8988T (cell line): ENCODE data around the gene CALHM2.
"Not testable (repeated sequence)": the region's sequence is repeated elsewhere in the genome, so short reads cannot be mapped to it uniquely, and the experiment has no call there.

Source experiments
- DNase-seq: peaks from one replicate; pipeline ENCODE4 v3.0.0; 2011

Gene CALHM2

DNA sequence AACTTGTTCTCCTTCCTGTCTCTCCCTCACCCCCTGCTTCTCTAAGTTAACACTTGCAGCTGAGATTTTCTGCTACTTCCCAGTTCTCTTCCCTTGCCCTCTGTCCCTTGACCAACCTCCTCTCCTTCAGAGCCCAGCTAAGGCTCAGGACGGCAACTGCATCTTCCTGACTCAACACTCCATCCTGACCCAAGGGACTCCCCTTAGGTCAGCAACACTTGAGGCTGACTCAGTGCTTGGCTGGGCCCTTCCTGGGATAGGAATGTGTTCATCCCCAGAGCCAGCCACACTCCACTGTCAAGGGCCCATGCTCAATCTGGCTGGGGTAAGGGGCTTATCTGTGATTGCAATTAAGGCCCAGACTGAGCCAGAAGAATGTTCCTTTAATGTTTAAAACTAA is 3.4 kb downstream of the CALHM2 start:
- DNase-seq = no peak

DNA sequence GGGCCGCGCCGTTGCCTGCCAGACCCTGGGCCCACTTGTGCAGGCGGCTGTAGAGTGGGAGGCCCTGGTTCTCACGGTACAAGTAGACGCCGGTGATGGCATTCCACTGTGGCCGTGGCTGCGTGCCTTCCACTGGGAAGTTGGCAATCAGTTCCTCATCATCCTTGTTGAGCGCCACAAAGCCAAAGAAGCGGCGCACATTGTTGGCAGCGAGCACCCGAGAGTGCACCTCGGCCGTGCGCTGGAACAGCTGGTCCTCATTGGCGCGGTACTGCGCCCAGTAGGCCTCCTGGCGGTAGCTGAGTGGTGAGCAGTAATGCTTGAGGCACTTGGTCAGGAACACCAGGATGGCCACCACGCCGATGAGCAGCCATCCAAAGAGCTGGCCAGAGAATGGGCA is 5.0 kb downstream of the CALHM2 start:
- no peak for DNase-seq

DNA sequence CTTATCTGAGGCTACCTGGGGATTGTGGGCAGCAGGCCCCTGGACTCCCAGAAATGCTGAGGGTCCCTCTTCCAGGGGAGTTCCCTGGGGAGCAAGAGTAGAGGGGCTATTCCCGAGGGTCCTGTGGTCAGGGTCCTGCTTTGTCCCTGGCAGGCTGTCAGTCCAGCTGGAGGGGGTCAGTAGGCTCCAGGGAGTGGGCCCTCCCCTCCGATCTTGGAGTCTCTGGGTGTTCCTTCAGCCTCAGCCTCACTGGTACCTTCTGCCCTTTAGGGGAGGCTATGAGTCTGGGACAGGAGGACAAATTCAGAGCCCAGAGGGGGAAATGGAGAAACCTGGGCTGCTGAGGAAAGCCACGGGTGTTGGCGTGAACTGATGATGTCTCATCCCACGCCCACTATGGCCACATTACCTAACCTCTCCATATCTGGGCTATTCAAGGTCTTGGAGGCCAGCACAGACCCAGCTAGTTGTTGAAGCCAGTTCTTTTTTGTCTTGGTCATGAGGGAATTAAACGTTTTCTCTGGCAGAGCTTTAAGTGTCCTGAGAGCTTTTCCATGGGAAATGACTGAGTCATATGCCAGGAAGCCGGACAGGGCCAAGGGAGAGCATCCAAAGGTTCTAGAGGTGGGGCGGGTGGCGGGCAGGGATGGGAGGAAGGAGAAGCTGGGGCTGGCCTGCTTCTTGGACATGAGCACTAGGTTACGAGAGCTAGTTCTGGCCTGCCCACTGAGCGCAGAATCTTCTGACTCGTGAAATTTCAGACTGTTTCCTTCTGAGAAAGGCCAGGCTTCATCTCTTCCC is 6.2 kb downstream of the CALHM2 start:
- no peak for DNase-seq

DNA sequence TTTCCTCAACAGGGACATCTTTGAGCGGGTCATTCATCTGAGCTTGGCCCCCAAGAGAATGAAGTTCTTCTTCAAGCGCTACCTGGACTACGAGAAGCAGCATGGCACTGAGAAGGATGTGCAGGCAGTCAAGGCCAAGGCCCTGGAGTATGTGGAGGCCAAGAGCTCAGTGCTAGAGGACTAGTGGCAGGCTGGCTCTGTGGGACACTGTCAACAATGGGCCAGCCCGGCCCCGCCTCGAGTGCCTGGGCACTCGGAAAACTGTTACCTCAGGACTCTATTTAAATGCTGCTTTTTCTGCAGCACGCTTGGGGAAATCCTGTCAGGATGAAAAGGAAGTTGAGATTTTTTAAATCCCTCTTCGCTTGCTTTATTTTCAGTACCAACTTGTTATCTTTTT is 6.8 kb downstream of the CALHM2 start:
- no peak for DNase-seq

DNA sequence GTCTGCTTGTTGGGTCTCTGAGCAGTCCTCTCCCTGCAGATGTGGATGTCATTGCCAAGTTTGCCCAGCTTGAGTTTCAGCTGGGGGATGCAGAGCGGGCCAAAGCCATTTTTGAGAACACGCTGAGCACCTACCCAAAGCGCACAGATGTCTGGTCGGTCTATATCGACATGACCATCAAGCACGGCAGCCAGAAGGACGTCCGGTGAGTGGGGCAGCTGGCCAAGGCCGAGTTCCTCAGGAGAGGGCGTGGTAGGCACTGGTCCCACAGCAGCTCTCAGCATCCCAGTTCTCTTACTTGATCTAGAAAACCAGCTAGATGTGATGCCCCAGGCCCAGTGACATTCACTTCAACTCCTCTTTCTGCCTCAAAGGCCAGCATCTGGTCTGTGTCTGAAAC is 7.7 kb downstream of the CALHM2 start:
- DNase-seq = no peak

DNA sequence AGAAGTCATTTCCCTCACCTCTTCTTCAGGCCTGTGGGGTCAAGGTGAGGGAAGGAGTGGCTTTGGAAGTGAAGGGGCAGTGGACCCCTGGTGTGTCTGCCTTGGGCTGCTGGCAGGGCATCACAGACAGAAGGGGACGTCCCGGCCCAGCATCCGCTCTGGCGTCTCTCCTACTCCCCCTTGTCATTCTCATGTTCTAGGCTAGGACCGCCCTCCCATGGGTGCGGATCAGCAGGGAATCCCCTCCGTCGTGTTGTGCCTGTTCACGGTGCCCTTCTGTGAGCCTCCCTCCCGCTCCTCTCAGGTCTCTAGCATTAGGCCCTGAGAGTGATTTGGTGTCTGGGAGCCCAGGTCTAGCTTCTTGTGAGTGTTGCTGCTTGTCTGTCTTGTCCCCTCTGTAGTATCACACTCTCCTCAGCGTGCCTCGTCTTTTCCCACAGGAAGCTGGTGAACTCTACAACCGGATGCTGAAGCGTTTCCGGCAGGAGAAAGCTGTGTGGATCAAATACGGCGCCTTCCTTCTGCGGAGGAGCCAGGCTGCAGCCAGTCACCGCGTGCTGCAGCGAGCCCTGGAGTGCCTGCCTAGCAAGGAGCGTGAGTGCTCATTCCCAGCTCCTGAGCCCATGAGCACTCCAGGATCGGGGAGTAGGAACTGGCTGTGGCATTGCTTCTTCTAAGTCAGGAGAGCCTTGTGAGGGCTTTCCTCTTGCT is 8.5 kb downstream of the CALHM2 start:
- DNase-seq = no peak

DNA sequence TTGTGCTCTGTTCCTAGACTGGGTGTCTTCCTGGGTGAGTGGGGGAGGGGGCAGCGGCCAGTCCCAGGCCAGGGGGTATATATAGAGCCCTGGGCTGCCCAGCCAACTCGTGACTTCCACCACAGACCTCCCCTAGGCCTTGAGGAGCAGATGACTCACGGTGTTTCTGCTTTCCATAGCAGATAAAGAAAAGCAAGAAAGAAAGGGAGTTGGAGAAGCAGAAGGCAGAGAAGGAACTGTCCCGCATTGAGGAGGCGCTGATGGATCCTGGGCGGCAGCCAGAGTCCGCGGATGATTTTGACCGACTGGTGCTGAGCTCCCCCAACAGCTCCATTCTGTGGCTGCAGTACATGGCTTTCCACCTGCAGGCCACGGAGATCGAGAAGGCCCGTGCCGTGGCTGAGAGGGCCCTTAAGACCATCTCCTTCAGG is 10.1 kb downstream of the CALHM2 start:
- DNase-seq = no peak

DNA sequence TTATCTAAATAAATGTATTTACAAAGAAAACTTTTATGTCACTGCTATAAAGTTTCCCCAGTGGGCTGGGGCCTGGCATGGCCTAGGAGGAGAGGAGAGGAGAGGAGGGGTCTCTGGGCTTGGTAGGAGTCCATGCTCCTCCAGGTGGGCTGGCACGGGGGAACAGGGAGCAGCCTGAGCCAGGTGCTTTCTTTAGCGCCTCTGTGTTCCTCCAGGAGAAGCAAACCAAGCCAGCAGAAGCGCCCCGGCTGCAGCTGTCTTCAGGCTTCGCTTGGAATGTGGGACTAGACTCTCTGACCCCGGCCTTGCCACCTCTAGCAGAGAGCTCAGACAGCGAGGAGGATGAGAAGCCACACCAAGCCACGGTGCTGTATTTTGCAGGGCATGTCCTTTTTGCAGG is 10.6 kb downstream of the CALHM2 start:
- no peak for DNase-seq

DNA sequence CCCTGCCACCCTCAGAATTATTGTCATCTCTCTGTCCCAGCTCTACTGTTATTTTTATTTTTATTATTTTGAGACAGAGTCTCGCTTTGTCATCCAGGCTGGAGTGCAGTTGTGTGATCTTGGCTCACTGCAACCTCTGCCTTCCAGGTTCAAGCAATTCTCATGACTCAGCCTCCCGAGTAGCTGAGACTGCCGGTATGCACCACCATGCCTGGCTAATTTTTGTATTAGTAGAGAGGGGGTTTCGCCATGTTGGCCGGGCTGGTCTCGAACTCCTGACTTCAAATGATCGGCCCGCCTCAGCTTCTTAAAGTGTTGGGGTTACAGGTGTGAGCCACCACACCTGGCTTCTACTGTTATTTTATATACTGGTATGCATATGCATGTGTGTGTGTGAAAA is 11.0 kb downstream of the CALHM2 start:
- no peak for DNase-seq

DNA sequence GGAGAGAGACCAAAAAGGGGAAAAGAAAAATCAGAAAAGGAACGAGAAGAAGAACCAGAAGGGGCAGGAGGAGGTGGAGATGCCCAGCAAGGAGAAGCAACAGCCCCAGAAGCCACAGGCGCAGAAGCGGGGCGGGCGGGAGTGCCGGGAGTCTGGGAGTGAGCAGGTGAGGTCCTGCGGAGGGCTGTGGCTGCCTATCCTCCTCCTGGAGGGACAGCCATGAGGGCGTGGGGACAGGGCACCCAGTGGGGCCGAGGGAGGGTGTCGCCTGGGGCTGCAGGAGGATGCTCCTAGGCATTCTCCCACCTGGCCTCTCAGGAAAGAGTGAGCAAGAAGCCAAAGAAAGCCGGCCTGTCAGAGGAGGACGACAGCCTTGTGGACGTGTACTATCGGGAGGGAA is 11.8 kb downstream of the CALHM2 start:
- DNase-seq = no peak

DNA sequence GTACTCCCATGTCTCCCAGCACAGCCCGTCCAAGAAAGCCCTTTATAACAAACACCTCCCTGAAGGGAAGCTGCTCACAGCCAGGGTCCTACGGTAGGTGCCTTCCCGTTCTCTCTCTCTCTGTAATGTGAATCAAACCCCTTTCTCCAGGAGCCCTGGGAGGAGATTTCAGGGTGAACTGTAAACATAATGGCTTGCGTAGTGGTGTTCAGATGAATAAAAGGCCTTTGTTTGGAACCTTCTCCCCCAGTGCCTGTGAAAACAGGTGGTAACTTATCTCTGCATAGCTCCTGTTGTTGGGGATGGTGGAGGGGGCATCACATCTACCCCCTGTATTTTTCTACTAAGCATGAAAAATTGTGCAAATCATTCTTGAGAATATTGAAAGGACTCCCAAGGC is 12.4 kb downstream of the CALHM2 start:
- DNase-seq = no peak

DNA sequence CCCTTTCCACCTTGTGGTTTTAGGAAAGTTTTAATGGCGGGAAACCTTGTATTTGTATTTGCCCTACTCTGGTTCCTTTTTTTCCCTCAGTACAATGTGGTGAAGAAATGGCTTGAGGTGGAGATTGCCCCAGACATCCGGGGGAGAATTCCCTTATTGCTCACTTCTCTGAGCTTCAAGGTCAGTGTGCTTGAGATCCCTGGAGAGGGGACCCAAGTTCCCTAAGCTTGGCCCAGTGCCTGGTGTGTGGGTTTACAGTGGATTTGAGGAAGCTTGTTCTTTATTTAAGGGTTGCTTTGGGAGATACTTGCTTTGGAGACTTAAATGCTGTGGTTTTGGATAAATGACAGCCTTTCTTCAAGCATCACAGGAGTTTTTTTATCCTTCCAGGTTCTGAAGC is 18.3 kb downstream of the CALHM2 start:
- no peak for DNase-seq

DNA sequence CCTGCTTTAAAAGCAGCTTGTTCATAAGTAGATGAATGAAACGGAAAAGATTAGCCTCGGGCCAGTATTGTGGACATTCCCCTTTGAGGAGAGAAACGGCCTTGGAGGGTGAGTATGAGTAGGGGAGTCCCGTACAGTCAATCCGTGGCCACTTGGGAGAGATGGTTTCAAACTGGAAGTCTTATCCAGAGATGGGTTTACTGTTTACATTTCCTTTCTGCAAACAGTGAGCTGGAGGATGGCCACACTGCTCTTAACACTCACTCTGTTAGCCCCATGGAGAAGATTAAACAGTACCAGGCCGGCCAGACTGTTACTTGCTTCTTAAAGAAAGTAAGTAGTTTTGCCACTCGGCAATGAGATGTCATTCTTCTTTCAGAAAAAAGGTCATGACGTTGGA is 20.3 kb downstream of the CALHM2 start:
- DNase-seq = no peak

DNA sequence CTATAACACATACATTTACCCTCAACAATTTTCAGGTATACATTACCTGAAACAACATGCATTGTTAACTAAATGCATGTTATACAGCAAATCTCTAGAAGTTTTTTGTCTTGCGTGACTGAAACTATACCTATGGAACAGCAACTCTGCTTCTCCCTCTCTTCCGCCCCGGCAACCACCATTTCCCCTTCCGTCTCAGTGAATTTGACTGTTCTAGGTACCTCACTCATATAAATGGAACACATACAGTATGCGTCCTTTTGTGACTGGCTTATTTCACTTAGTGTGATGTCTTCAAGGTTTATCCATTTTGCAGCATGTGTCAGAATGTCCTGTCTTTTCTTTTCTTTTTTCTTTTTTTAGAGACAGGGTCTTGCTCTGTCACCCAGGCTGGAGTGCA is 22.5 kb downstream of the CALHM2 start:
- DNase-seq = no peak

DNA sequence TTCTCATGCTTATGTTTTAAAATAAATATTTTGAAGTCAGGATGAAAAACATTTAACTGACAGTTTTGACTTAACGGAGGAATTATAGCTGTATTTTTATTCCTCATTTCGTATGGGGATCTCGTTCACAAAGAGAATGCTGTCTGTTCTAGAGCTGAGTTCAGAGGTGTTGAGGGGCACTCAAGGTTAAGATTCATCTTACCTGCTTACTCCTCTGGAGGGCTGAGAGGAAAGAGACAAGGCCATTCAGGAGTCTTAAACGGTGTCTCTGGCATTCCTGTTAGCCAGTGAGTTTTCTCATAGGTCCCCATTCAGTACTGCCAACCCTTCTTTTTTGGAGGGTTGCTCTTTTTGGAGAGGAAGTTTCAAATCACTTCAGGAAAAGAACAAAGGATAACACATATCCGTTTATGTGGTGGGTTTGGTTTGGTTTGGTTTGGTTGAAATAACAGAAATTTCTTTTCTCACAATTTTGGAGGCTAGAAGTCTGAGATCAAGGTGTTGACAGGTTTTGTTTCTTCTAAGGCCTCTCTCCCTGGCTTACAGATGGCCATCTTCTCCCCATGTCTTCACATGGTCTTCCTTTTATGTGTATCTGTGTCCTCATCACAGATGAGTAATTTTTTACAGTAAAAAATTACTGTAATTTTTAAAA is 23.1 kb downstream of the CALHM2 start:
- DNase-seq = no peak

DNA sequence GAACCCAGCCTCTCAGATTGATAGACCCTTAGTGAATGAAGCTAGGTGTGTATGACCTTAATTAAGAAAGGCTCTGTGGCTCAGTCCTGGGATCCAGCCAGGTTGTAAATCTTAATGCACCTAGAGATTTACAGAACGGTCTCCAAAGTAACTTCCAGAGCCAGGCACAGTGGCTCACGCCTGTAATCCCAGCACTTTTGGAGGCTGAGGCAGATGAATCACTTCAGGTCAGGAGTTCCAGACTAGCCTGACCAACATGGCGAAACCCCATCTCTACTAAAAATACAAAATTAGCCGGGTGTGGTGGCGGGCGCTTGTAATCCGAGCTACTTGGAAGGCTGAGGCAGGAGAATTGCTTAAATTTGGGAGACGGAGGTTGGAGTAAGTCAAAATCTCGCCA is 24.3 kb downstream of the CALHM2 start:
- no peak for DNase-seq

DNA sequence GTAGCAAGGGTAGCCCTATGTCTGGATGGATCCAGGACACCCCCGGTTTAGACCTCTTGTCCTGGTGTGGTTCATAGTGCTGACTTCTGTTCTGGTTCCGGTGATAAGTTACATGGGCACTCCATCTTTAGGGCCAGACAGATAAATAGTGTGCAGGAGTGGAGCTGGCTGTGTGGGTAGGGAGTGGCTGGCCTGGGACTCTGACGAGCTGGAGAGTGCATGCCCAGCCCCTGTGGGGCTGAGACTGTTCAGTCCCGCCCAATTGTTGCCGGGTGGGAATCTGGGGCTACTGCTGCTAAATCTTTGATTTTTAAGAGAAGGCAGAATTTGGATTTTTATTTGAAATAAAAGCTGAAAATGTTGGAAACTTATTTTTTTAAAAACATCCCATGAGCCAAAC is 28.4 kb downstream of the CALHM2 start:
- no peak for DNase-seq

DNA sequence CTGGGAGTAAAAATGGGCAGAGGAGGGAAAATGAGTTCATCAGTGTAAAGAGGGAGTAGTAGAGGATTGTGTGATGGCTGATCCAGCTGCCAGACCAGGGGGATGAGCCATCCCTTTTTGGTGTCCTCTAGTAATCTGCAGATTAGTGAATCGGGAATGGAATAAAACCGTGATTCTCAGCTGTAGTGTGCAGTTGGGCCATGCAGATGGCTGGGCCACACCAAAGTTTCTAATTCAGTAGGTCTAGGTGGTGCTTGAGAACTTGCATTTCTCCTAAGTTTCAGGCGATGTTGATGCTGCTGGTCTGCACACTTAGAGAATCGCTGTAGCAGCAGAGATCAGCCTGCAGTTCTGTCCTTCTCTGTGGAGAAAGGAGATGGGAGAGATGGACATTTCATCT is 33.1 kb downstream of the CALHM2 start:
- no peak for DNase-seq

DNA sequence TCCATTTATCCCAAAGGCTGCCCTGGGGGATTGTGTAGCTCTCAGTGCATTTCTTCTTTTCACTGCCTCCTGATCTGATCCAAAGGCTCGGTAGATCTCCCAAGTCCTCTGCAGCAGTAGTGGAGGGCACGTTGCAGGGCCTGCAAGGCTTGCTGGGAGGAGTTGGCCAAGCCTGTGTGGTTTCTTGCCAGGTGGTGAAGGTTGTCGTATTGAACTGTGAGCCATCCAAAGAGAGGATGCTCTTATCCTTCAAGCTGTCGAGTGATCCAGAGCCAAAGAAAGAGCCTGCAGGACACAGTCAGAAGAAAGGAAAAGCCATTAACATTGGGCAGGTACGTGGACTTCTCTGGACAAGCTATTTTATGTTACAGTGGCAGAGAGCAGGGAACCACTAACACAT is 34.6 kb downstream of the CALHM2 start:
- DNase-seq = no peak

DNA sequence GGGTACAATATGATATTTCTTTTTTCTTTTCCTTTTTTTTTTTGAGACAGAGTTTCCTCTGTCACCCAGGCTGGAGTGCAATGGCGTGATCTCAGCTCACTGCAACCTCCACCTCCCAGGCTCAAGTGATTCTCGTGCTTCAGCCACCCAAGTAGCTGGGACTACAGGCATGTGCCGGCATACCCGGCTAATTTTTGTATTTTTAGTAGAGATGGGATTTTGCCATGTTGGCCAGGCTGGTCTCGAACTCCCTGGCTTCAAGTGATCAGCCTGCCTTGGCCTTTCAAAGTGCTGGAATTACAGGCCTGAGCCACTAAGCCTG is 35.1 kb downstream of the CALHM2 start:
- not testable (repeated sequence) for DNase-seq

DNA sequence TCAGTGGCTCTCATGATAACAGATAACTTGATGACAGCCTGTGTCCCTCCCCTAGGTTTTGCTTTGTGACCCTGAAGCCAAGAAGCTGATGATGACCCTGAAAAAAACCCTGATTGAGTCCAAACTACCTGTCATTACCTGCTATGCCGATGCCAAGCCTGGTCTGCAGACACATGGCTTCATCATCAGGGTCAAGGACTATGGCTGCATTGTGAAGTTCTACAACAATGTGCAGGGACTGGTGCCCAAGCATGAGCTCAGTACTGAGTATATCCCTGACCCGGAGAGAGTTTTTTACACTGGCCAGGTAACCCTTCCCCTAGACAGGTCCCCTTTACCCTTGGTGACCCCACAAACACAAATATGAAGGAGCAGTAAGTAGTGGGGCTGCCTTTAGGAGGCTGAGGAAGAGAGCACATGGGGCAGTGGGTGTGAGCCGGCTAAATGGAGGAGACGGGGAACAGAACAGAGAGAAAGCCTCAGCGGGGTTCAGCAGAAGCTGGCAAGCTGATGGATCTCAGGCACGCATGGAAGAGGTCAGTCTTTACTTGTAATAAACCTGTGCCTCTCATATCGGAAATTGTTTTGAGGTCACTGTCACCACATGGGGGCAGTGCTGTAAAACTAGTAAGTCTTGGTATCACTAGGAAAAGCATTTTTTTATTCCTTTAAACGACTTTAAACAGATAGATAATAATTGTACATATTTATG is 35.6 kb downstream of the CALHM2 start:
- no peak for DNase-seq

DNA sequence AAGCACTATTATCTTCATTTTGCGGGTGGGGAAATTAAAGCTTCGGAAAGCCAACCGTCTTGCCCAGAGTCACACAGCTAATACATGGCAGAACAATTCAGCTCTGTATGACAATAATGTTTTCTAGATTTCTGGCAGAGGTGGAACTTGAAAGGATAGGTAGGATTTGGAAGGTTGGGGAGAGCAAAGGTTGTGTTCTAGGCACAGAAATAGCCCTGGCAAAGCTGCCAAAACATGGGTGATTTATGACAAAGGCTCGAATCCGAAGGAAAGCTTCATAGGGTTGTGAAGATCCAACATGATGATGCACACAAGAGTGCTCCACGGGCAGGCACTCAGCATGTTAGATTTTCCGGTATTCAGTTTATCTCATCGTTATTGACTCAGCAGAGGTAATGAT is 36.6 kb downstream of the CALHM2 start:
- DNase-seq = no peak

DNA sequence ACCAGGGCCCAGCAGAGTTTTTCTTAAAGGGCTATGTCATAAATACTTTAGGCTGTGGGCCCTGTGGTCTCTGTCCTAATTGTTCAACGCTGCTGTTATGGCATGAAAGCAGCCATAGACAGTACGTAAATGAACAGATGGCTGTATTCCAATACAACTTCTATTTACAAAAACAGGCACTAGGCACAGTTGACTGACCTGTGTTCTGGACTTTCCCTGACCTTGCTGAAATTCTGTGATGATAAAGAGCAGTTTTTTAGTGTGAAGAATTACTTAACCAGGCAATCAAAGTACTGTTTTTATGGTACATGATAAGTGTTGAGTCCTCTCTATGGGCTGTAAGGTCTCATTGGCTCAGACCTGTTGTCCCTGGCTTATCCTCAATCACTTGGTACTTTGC is 38.6 kb downstream of the CALHM2 start:
- no peak for DNase-seq
